H9 (cell line): ENCODE results near the gene HAUS7. TPM values are rescaled to one million over a fixed set of nuclear protein-coding genes. Genes with fewer than 3 reads are reported as not detected.
A peak's percentile ranks its signal among the peaks of the same experiment; 100 is the strongest.

Source experiments
- DNase-seq: peaks from one replicate; pipeline ENCODE4 v3.0.0-alpha.2; 2017
- H2AFZ ChIP-seq: one replicate; pipeline ENCODE4 v1.6.1; 2013; ENCODE audit warnings: mild to moderate bottlenecking, low read length, control low read depth, moderate library complexity
- H2AK5ac ChIP-seq: 2 replicates; pipeline ENCODE4 v1.6.1; 2013; ENCODE audit warnings: low read length, control low read depth, mixed read lengths; ENCODE audit not compliant: insufficient read length
- H2BK120ac ChIP-seq: one replicate; pipeline ENCODE4 v1.6.1; 2013; ENCODE audit warnings: low read depth, mild to moderate bottlenecking, low read length, control low read depth, inconsistent platforms; ENCODE audit not compliant: poor library complexity, severe bottlenecking
- H2BK12ac ChIP-seq: 2 replicates; pipeline ENCODE4 v1.6.1; 2013; ENCODE audit warnings: low read length, control low read depth, mixed read lengths, low read depth; ENCODE audit not compliant: insufficient read length
- H2BK15ac ChIP-seq: 2 replicates; pipeline ENCODE4 v1.6.1; 2013; ENCODE audit warnings: low read depth, low read length, control low read depth
- H2BK20ac ChIP-seq: one replicate; pipeline ENCODE4 v1.6.1; 2013; ENCODE audit warnings: low read depth, mild to moderate bottlenecking, low read length, control low read depth, inconsistent platforms; ENCODE audit not compliant: poor library complexity, severe bottlenecking
- H2BK5ac ChIP-seq: 2 replicates; pipeline ENCODE4 v1.6.1; 2013; ENCODE audit warnings: low read length, control low read depth, mixed read lengths; ENCODE audit not compliant: insufficient read length
- H3K14ac ChIP-seq: 2 replicates; pipeline ENCODE4 v1.6.1; 2013; ENCODE audit warnings: low read length, control low read depth; ENCODE audit not compliant: insufficient read depth
- H3K18ac ChIP-seq: 2 replicates; pipeline ENCODE4 v1.6.1; 2013; ENCODE audit warnings: low read depth, mild to moderate bottlenecking, mixed read lengths, low read length, control low read depth; ENCODE audit not compliant: insufficient read length
- H3K23ac ChIP-seq: 2 replicates; pipeline ENCODE4 v1.6.1; 2013; ENCODE audit warnings: low read length, control low read depth, mixed read lengths, low read depth; ENCODE audit not compliant: insufficient read length
- H3K23me2 ChIP-seq: 2 replicates; pipeline ENCODE4 v1.6.1; 2013; ENCODE audit warnings: low read depth, mild to moderate bottlenecking, mixed read lengths, low read length, control low read depth; ENCODE audit not compliant: insufficient read length, poor library complexity, severe bottlenecking
- H3K27ac ChIP-seq: 2 replicates; pipeline ENCODE4 v1.5.1; 2013; ENCODE audit warnings: low read length, control low read depth, mixed read lengths, low read depth; ENCODE audit not compliant: insufficient read length
- H3K27me3 ChIP-seq: 2 replicates; pipeline ENCODE4 v1.6.1; 2013; ENCODE audit warnings: low read length, control low read depth, inconsistent platforms; ENCODE audit not compliant: insufficient read depth
- H3K4ac ChIP-seq: 2 replicates; pipeline ENCODE4 v1.6.1; 2013; ENCODE audit warnings: low read depth, mild to moderate bottlenecking, control low read depth, inconsistent platforms, low read length, moderate library complexity
- H3K4me1 ChIP-seq: 2 replicates; pipeline ENCODE4 v1.6.1; 2013; ENCODE audit warnings: low read length, control low read depth, inconsistent platforms; ENCODE audit not compliant: insufficient read depth
- H3K4me2 ChIP-seq: 2 replicates; pipeline ENCODE4 v1.6.1; 2013; ENCODE audit warnings: low read length, control low read depth, mixed read lengths; ENCODE audit not compliant: insufficient read length, insufficient read depth
- H3K56ac ChIP-seq: 2 replicates; pipeline ENCODE4 v1.6.1; 2013; ENCODE audit warnings: low read depth, mild to moderate bottlenecking, mixed read lengths, low read length, control low read depth; ENCODE audit not compliant: insufficient read length
- H3K79me1 ChIP-seq: 2 replicates; pipeline ENCODE4 v1.6.1; 2013; ENCODE audit warnings: low read depth, mild to moderate bottlenecking, moderate library complexity, low read length, control low read depth, inconsistent platforms; ENCODE audit not compliant: insufficient read depth, poor library complexity, severe bottlenecking
- H3K79me2 ChIP-seq: 2 replicates; pipeline ENCODE4 v1.6.1; 2013; ENCODE audit warnings: low read length, control low read depth, inconsistent platforms; ENCODE audit not compliant: insufficient read depth
- H3K9ac ChIP-seq: 2 replicates; pipeline ENCODE4 v1.6.1; 2013; ENCODE audit warnings: low read length, control low read depth, mixed read lengths; ENCODE audit not compliant: insufficient read length; ENCODE audit errors: extremely low read depth
- H3K9me3 ChIP-seq: one replicate; pipeline ENCODE4 v1.6.1; 2013; ENCODE audit warnings: low read depth, low read length, inconsistent platforms; ENCODE audit not compliant: control insufficient read depth
- H3T11ph ChIP-seq: one replicate; pipeline ENCODE4 v1.6.1; 2013; ENCODE audit warnings: mild to moderate bottlenecking, low read length, control low read depth, inconsistent platforms
- H4K20me1 ChIP-seq: one replicate; pipeline ENCODE4 v1.6.1; 2013; ENCODE audit not compliant: control insufficient read depth, insufficient read length, insufficient read depth
- H4K5ac ChIP-seq: 2 replicates; pipeline ENCODE4 v1.6.1; 2013; ENCODE audit warnings: low read depth, mild to moderate bottlenecking, mixed read lengths, low read length, control low read depth; ENCODE audit not compliant: insufficient read length
- H4K8ac ChIP-seq: replicated peaks from 2 replicates; pipeline ENCODE4 v1.6.1; 2013; ENCODE audit warnings: low read length, control low read depth, mixed read lengths, low read depth; ENCODE audit not compliant: insufficient read length
- H4K91ac ChIP-seq: 2 replicates; pipeline ENCODE4 v1.6.1; 2013; ENCODE audit warnings: low read depth, mild to moderate bottlenecking, moderate library complexity, mixed read lengths, low read length, control low read depth; ENCODE audit not compliant: insufficient read length
- H3K27ac Mint-ChIP-seq, 3 experiments: 2 replicates in 2 of 3; 3 replicates in 1 of 3; pipeline ENCODE4 v1.8.0; 2020 to 2021; ENCODE audit warnings: mixed read lengths in 3 of 3, mild to moderate bottlenecking in 1 of 3, moderate library complexity in 1 of 3
- H3K27me3 Mint-ChIP-seq: 2 replicates; pipeline ENCODE4 v1.8.0; 2021; ENCODE audit warnings: low read depth, mild to moderate bottlenecking, moderate library complexity, mixed read lengths
- H3K36me3 Mint-ChIP-seq, 3 experiments: 2 replicates in 2 of 3; 3 replicates in 1 of 3; pipeline ENCODE4 v1.8.0; 2020 to 2021; ENCODE audit warnings: low read depth in 3 of 3, mixed read lengths in 3 of 3; ENCODE audit not compliant: insufficient read depth in 1 of 3
- H3K4me1 Mint-ChIP-seq, 2 experiments: 2 replicates each; pipeline ENCODE4 v1.8.0; 2020; ENCODE audit warnings: mixed read lengths in 2 of 2
- H3K4me3 Mint-ChIP-seq, 2 experiments: 2 replicates in 1 of 2; 3 replicates in 1 of 2; pipeline ENCODE4 v1.8.0; 2020 to 2021; ENCODE audit warnings: mild to moderate bottlenecking in 2 of 2, mixed read lengths in 2 of 2, moderate library complexity in 1 of 2
- H3K9me3 Mint-ChIP-seq, 2 experiments: 2 replicates in 1 of 2; 3 replicates in 1 of 2; pipeline ENCODE4 v1.8.0; 2020; ENCODE audit warnings: mild to moderate bottlenecking in 2 of 2, mixed read lengths in 2 of 2, moderate library complexity in 1 of 2
- CTCF ChIP-seq: fragments of 200-600 bp; sonication (generic); conservative IDR thresholded peaks from 3 replicates; pipeline ENCODE4 v1.8.0; 2021; ENCODE audit warnings: antibody characterized with exemption, mild to moderate bottlenecking
- WGBS: extraction: QIAGEN DNeasy Blood & Tissue Kit; methylation state at CpG from one replicate; pipeline ENCODE4 v1.1.7; 2013; ENCODE audit warnings: missing lambda C conversion rate, low lambda C conversion rate, mixed read lengths; ENCODE audit not compliant: insufficient read length; ENCODE audit errors: extremely low coverage; 5-methylcytosine and 5-hydroxymethylcytosine counted together
- total RNA-seq: library from RNA; stranded (reverse); gene quantifications from 2 replicates; pipeline ENCODE4 v1.2.1, GENCODE V29; 2021

Gene HAUS7
- total RNA-seq, 1 experiment from 2014 or later = 45.3 TPM

GRCh38 chrX:153517423-153517822, 47.0 kb upstream of the HAUS7 start, which contains the start of gene ATP2B3:
TSS of gene ATP2B3 (plus strand) at chrX:153517642. CDS start at chrX:153536248, 18,606 bp downstream.
- H2AK5ac ChIP-seq = no peak within 1 kb of the TSS
- no peaks in the 10 kb centered on the region for H3K79me1 ChIP-seq
- no peak within 1 kb of the TSS for H4K8ac ChIP-seq
- H2BK5ac ChIP-seq = no peak within 1 kb of the TSS
- no peaks in the 10 kb centered on the region for H3K4me1 ChIP-seq
- Mint-ChIP-seq H3K36me3 (peaks cover 4 to 8% (median 4%) of the 10 kb centered on the region in 3 experiments; a peak in 6 of 7 replicates), H3K27ac (no peak within 1 kb of the TSS), H3K27me3 (peaks cover 68% of the 10 kb centered on the region), H3K4me3 (peak within 1 kb of the TSS; percentile 60 to 85), H3K4me1 (0 out of 4 replicates have a peak, but pooled peaks cover 0 to 4% of the 10 kb centered on the region in 2 experiments), H3K9me3 (peaks cover 47 to 51% of the 10 kb centered on the region in 2 experiments)
- no peak within 1 kb of the TSS for H3T11ph ChIP-seq
- H3K23ac ChIP-seq = no peak within 1 kb of the TSS
- H3K27me3 ChIP-seq = peaks cover 13% of the 10 kb centered on the region; the same call in 1 of the 2 replicates
- WGBS = no CpG with 5 or more reads among the region's 50 CpGs
- no peak within 1 kb of the TSS for H4K5ac ChIP-seq
- peaks cover under 1% of the 10 kb centered on the region for H4K20me1 ChIP-seq
- TF ChIP-seq CTCF = no peak
- no peak within 1 kb of the TSS for H2BK12ac ChIP-seq
- no peak within 1 kb of the TSS for H3K56ac ChIP-seq
- H3K14ac ChIP-seq = no peak within 1 kb of the TSS
- no peak within 1 kb of the TSS for H3K27ac ChIP-seq
- peaks cover 4% of the 10 kb centered on the region for H3K23me2 ChIP-seq
- no peak for DNase-seq
- H3K18ac ChIP-seq = no peak within 1 kb of the TSS
- peaks cover 38% of the 10 kb centered on the region for H3K9me3 ChIP-seq
- no peak within 1 kb of the TSS for H2AFZ ChIP-seq
- H2BK120ac ChIP-seq = no peak within 1 kb of the TSS
- no peaks in the 10 kb centered on the region for H3K79me2 ChIP-seq
- H2BK15ac ChIP-seq = no peak within 1 kb of the TSS
- H4K91ac ChIP-seq = no peak within 1 kb of the TSS
- H3K4ac ChIP-seq = no peak within 1 kb of the TSS
- no peak within 1 kb of the TSS for H3K9ac ChIP-seq
- peak within 1 kb of the TSS; percentile 26 for H3K4me2 ChIP-seq
- no peak within 1 kb of the TSS for H2BK20ac ChIP-seq
